ENCODE data around the gene ESRRA. TPM values are rescaled to one million over a fixed set of nuclear protein-coding genes. Genes with fewer than 3 reads are reported as not detected.

The ESRRA gene
- total and polyA plus RNA-seq, 4 donors, result 8.3 to 28.0 (median 21.5) TPM

GRCh38 chr11:64284962-64285884 is 20.1 kb upstream of the ESRRA start, which contains the start of gene GPR137:
GPR137 (plus strand) TSS chr11:64285848; CDS start chr11:64286525, 677 bp downstream.
- Histone ChIP-seq H3K27me3 (ENCODE audit: control insufficient read depth, insufficient read depth, low read length) (peaks cover 2% of the 10 kb centered on the region), H3K4me3 (ENCODE audit: low read depth, low read length) (peak within 1 kb of the TSS; percentile 74), H3K4me1 (ENCODE audit: control insufficient read depth, insufficient read depth, low read length) (peaks cover 42% of the 10 kb centered on the region), H3K27ac (ENCODE audit: low read depth, low read length) (peak within 1 kb of the TSS; percentile 99), H3K9me3 (ENCODE audit: control insufficient read depth, insufficient read depth, low read length) (no peaks in the 10 kb centered on the region), H3K36me3 (ENCODE audit: control insufficient read depth, insufficient read depth, low read length) (peaks cover 60% of the 10 kb centered on the region)
- WGBS (ENCODE audit: insufficient coverage), result 0% methylated on average over 102 of the region's 102 CpGs
- peak; percentile 75 to 96 (median 79) for DNase-seq (ENCODE audit: low read depth in 4 of 6, low spot score in 6 of 6)

DNA sequence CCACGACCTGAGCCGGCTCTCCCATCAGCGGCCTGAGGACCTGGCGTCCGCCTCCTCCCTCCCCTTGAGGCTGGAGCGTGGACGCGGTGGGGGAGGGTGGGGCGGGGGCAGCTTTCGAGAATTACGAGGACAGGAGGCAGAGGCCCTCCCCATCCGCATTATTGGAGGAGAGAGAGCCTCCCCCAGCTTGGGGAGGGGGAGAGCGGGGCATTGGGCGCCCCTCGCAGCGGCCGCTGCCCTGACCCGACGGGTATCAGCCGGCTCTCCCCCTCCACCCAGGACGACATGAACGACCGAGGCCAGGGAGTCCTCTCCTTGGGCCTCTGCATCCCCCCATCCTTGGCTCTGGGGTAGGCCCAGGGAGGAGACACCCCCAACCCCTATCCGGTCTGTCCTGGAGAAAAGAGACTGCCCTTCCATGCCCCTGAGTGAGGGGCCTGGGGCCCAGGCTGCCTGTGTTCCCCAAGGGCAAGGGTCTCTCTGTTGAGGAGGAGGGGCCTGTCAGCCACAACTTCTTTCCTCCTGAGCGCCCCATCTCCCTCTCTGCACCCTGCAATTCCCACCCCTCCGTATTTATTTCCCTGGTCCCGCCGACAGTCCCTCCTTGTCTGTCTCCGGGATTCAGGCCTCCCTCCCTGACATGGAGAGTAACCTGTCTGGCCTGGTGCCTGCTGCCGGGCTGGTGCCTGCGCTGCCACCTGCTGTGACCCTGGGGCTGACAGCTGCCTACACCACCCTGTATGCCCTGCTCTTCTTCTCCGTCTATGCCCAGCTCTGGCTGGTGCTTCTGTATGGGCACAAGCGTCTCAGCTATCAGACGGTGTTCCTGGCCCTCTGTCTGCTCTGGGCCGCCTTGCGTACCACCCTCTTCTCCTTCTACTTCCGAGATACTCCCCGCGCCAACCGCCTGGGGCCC is 19.2 kb upstream of the ESRRA start:
- peak overlapping the region; percentile 69 for H3K27ac ChIP-seq (ENCODE audit: low read depth, low read length)
- DNase-seq (ENCODE audit: low read depth in 4 of 6, low spot score in 6 of 6), result no peak
- 30% methylated on average over 29 of the region's 40 CpGs for WGBS (ENCODE audit: insufficient coverage)

DNA sequence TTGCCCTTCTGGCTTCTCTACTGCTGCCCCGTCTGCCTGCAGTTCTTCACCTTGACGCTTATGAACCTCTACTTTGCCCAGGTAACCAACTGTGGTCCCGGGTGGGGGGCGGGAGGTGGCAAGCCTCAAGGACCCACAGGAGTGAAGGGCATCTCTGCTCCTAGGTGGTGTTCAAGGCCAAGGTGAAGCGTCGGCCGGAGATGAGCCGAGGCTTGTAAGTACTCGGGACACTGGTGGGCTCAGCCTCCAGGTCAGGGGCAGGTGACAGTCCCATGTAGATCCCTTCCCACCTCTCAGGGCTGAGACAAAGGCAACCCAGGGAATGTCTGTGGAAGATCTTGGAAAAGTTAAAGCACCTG is 18.5 kb upstream of the ESRRA start:
- H3K27me3 ChIP-seq (ENCODE audit: control insufficient read depth, insufficient read depth, low read length), result peaks cover 14% of the 10 kb centered on the region
- no peaks in the 10 kb centered on the region for H3K9me3 ChIP-seq (ENCODE audit: control insufficient read depth, insufficient read depth, low read length)
- H3K4me3 ChIP-seq (ENCODE audit: low read depth, low read length), result no peak overlapping the region
- no peak for DNase-seq (ENCODE audit: low read depth in 4 of 6, low spot score in 6 of 6)
- H3K4me1 ChIP-seq (ENCODE audit: control insufficient read depth, insufficient read depth, low read length), result peaks cover 50% of the 10 kb centered on the region
- peaks cover 51% of the 10 kb centered on the region for H3K36me3 ChIP-seq (ENCODE audit: control insufficient read depth, insufficient read depth, low read length)
- WGBS (ENCODE audit: insufficient coverage), result 88% methylated on average over 9 of the region's 9 CpGs
- H3K27ac ChIP-seq (ENCODE audit: low read depth, low read length), result no peak overlapping the region

More for the DNA sequence above, 19.2 kb upstream of the ESRRA start:
- H3K4me3 ChIP-seq (ENCODE audit: low read depth, low read length), result peak overlapping the region; percentile 74
- H3K4me1 ChIP-seq (ENCODE audit: control insufficient read depth, insufficient read depth, low read length), result peaks cover 48% of the 10 kb centered on the region
- H3K36me3 ChIP-seq (ENCODE audit: control insufficient read depth, insufficient read depth, low read length), result peaks cover 57% of the 10 kb centered on the region
- H3K9me3 ChIP-seq (ENCODE audit: control insufficient read depth, insufficient read depth, low read length), result no peaks in the 10 kb centered on the region
- H3K27me3 ChIP-seq (ENCODE audit: control insufficient read depth, insufficient read depth, low read length), result peaks cover 11% of the 10 kb centered on the region

- H3K4me3 ChIP-seq (ENCODE audit: low read depth, low read length), result no peak overlapping the region
- DNase-seq (ENCODE audit: low read depth in 4 of 6, low spot score in 6 of 6), result no peak
- H3K36me3 ChIP-seq (ENCODE audit: control insufficient read depth, insufficient read depth, low read length), result peaks cover 41% of the 10 kb centered on the region
- no peaks in the 10 kb centered on the region for H3K9me3 ChIP-seq (ENCODE audit: control insufficient read depth, insufficient read depth, low read length)
- peaks cover 19% of the 10 kb centered on the region for H3K27me3 ChIP-seq (ENCODE audit: control insufficient read depth, insufficient read depth, low read length)
- peaks cover 56% of the 10 kb centered on the region for H3K4me1 ChIP-seq (ENCODE audit: control insufficient read depth, insufficient read depth, low read length)
- no peak overlapping the region for H3K27ac ChIP-seq (ENCODE audit: low read depth, low read length)
- WGBS (ENCODE audit: insufficient coverage), result 96% methylated on average over 33 of the region's 33 CpGs
These were observed 17.5 kb upstream of the ESRRA start for GRCh38 chr11:64287676-64288352.

GRCh38 chr11:64288353-64288750 is 17.0 kb upstream of the ESRRA start:
- 82% methylated on average over 9 of the region's 9 CpGs for WGBS (ENCODE audit: insufficient coverage)
- no peak overlapping the region for H3K4me3 ChIP-seq (ENCODE audit: low read depth, low read length)
- H3K9me3 ChIP-seq (ENCODE audit: control insufficient read depth, insufficient read depth, low read length), result no peaks in the 10 kb centered on the region
- H3K36me3 ChIP-seq (ENCODE audit: control insufficient read depth, insufficient read depth, low read length), result peaks cover 37% of the 10 kb centered on the region
- peaks cover 25% of the 10 kb centered on the region for H3K27me3 ChIP-seq (ENCODE audit: control insufficient read depth, insufficient read depth, low read length)
- H3K27ac ChIP-seq (ENCODE audit: low read depth, low read length), result no peak overlapping the region
- no peak for DNase-seq (ENCODE audit: low read depth in 4 of 6, low spot score in 6 of 6)
- H3K4me1 ChIP-seq (ENCODE audit: control insufficient read depth, insufficient read depth, low read length), result peaks cover 57% of the 10 kb centered on the region

- WGBS (ENCODE audit: insufficient coverage), result 91% methylated on average over 13 of the region's 13 CpGs
- no peak for DNase-seq (ENCODE audit: low read depth in 4 of 6, low spot score in 6 of 6)
- Histone ChIP-seq H3K27ac (ENCODE audit: low read depth, low read length) (no peak overlapping the region), H3K36me3 (ENCODE audit: control insufficient read depth, insufficient read depth, low read length) (peaks cover 33% of the 10 kb centered on the region), H3K9me3 (ENCODE audit: control insufficient read depth, insufficient read depth, low read length) (no peaks in the 10 kb centered on the region), H3K4me3 (ENCODE audit: low read depth, low read length) (no peak overlapping the region), H3K4me1 (ENCODE audit: control insufficient read depth, insufficient read depth, low read length) (peaks cover 53% of the 10 kb centered on the region), H3K27me3 (ENCODE audit: control insufficient read depth, insufficient read depth, low read length) (peaks cover 29% of the 10 kb centered on the region)
These were observed 16.2 kb upstream of the ESRRA start for GRCh38 chr11:64289002-64289564.

DNA sequence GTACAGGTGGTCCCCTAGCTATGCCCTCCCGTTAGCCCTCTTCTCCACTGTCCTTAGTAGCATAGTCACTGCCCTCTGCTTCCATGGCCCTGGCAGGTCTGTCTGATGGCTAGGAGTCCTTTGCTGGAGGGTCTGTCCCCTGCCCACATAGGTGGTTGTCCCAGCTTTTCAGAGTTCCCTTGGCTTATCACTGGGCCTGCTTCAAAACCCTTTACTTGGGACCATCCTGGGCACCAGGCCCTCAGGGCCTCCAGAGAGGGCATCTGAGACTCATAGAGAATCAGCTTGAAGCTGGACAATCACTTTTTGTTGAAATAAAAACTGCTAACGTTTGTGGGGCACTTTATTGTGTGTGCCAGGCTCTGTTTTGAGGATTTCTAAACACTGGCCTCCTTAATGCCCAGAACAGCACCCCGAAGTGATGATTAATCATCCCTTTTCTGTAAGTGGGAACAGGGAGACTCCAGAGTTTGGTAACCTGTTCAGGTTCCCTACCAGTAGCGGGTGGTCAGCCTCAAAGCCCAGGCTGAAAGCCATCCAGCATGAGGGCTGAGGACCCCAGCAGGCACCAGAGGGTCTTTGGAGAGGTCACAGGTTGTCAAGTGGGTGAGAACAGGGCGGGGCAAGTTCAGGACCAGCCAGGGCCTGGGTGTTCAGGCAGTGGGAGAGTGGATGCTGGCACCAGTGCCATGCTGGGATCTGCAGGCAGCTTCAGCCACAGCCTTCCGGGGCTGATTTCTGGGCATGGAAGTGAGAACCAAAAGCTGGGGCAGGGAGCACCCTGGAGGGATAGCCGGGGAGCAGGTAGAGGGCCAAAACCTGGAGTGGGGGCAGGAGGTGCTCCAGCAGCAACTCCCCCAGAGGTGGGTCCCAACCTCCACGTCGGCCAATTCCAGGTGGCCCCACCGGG is 14.7 kb upstream of the ESRRA start:
- no peak for DNase-seq (ENCODE audit: low read depth in 4 of 6, low spot score in 6 of 6)
- H3K27me3 ChIP-seq (ENCODE audit: control insufficient read depth, insufficient read depth, low read length), result peaks cover 38% of the 10 kb centered on the region
- H3K4me1 ChIP-seq (ENCODE audit: control insufficient read depth, insufficient read depth, low read length), result peaks cover 59% of the 10 kb centered on the region
- H3K36me3 ChIP-seq (ENCODE audit: control insufficient read depth, insufficient read depth, low read length), result peaks cover 33% of the 10 kb centered on the region
- no peak overlapping the region for H3K27ac ChIP-seq (ENCODE audit: low read depth, low read length)
- peak overlapping the region; percentile 18 for H3K4me3 ChIP-seq (ENCODE audit: low read depth, low read length)
- H3K9me3 ChIP-seq (ENCODE audit: control insufficient read depth, insufficient read depth, low read length), result no peaks in the 10 kb centered on the region
- 34% methylated on average over 9 of the region's 10 CpGs for WGBS (ENCODE audit: insufficient coverage)

DNA sequence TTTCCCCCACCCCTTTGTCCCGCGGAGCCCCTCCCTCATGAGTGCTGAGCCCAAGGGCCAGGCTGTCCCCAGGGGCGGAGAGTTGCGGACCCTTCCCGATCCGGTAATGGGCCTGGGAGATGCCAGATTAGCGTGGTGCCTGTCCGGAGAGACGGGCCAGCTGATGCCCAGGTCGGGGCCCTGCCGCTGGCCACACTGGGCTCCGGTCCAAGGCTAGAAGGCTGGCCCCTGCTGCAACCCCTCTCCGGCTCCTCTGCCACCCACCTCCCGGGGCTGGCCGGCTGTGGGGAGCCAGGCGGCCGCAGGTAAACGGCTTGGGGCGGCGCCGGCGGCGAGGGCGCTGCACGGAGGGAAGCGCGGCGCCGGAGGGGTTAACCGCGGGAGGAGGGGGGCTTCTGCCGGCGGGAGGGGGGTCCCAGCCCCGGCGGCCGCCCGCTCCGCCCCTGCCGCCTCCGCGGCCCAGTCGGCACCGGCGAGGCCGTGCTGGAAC is 14.0 kb upstream of the ESRRA start, which contains the start of gene KCNK4:
Gene KCNK4, plus strand, starts transcription at position 41 of the 490 bp plus-strand sequence. CDS start 1,717 bp downstream, outside the sequence.
- peak in 1 of 6 donors; percentile 23 for DNase-seq (ENCODE audit: low read depth in 4 of 6, low spot score in 6 of 6)
- under 1% methylated on average over 43 of the region's 45 CpGs for WGBS (ENCODE audit: insufficient coverage)
- Histone ChIP-seq H3K4me3 (ENCODE audit: low read depth, low read length) (peak within 1 kb of the TSS; percentile 18), H3K4me1 (ENCODE audit: control insufficient read depth, insufficient read depth, low read length) (peaks cover 53% of the 10 kb centered on the region), H3K27ac (ENCODE audit: low read depth, low read length) (no peak within 1 kb of the TSS), H3K9me3 (ENCODE audit: control insufficient read depth, insufficient read depth, low read length) (no peaks in the 10 kb centered on the region), H3K36me3 (ENCODE audit: control insufficient read depth, insufficient read depth, low read length) (peaks cover 33% of the 10 kb centered on the region), H3K27me3 (ENCODE audit: control insufficient read depth, insufficient read depth, low read length) (peaks cover 45% of the 10 kb centered on the region)

Data from spinal cord (tissue), 10 donors.